GM12872 (cell line): ENCODE data around the gene ALPK1.

Experiments used
- TF ChIP-seq, protein P1 (sequence below): IDR thresholded peaks from 3 replicates; pipeline ENCODE4 v1.5.1; 2011; ENCODE audit warnings: low read depth, mild to moderate bottlenecking, low read length, moderate library complexity; ENCODE audit not compliant: insufficient read depth

Gene ALPK1

GRCh38 chr4:112343330-112344080 lies 46.3 kb downstream of the ALPK1 start:
- TF ChIP-seq, protein P1, sequence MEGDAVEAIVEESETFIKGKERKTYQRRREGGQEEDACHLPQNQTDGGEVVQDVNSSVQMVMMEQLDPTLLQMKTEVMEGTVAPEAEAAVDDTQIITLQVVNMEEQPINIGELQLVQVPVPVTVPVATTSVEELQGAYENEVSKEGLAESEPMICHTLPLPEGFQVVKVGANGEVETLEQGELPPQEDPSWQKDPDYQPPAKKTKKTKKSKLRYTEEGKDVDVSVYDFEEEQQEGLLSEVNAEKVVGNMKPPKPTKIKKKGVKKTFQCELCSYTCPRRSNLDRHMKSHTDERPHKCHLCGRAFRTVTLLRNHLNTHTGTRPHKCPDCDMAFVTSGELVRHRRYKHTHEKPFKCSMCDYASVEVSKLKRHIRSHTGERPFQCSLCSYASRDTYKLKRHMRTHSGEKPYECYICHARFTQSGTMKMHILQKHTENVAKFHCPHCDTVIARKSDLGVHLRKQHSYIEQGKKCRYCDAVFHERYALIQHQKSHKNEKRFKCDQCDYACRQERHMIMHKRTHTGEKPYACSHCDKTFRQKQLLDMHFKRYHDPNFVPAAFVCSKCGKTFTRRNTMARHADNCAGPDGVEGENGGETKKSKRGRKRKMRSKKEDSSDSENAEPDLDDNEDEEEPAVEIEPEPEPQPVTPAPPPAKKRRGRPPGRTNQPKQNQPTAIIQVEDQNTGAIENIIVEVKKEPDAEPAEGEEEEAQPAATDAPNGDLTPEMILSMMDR = no peak

GRCh38 chr4:112348488-112349158 lies 51.5 kb downstream of the ALPK1 start:
- TF ChIP-seq, protein P1 = no peak

GRCh38 chr4:112352736-112353135 lies 55.6 kb downstream of the ALPK1 start:
- TF ChIP-seq, protein P1 = no peak

- TF ChIP-seq, protein P1 = no peak
Measured at GRCh38 chr4:112355662-112356061, 58.5 kb downstream of the ALPK1 start.

GRCh38 chr4:112357453-112357852 lies 60.3 kb downstream of the ALPK1 start:
- TF ChIP-seq, protein P1 = no peak

GRCh38 chr4:112357897-112358296 lies 60.7 kb downstream of the ALPK1 start:
- TF ChIP-seq, protein P1 = no peak

- TF ChIP-seq, protein P1 = no peak
Measured at GRCh38 chr4:112358415-112358814, 61.2 kb downstream of the ALPK1 start.
